Activated naive CD4-positive, alpha-beta T cell (primary cell): ENCODE measurements around the gene LRCH2.

Experiments used
- DNase-seq, 4 experiments: peaks; one replicate each; lab custom pipeline; 2025; lab: John Stamatoyannopoulos, UW

The LRCH2 gene

GRCh38 chrX:115204040-115204439, 29.9 kb downstream of the LRCH2 start:
- DNase-seq, result no peak

- no peak for DNase-seq
Observed at GRCh38 chrX:115192244-115192700, 41.6 kb downstream of the LRCH2 start.

GRCh38 chrX:115191490-115192243, 42.2 kb downstream of the LRCH2 start:
- no peak for DNase-seq

GRCh38 chrX:115190636-115191489, 43.0 kb downstream of the LRCH2 start:
- DNase-seq, result no peak

- DNase-seq, result no peak
Observed at GRCh38 chrX:115189646-115190635, 44.0 kb downstream of the LRCH2 start.

- no peak for DNase-seq
Observed at GRCh38 chrX:115189110-115189509, 44.8 kb downstream of the LRCH2 start, which contains the start of gene RBMXL3. Gene RBMXL3 (plus strand): TSS chrX:115189410. CDS start chrX:115189442, 32 bp downstream.

- DNase-seq, result no peak
Observed at GRCh38 chrX:115183980-115184379, 49.9 kb downstream of the LRCH2 start.

- DNase-seq, result no peak
Observed at GRCh38 chrX:115178473-115178872, 55.4 kb downstream of the LRCH2 start.

- DNase-seq, result no peak
Observed at GRCh38 chrX:115177932-115178331, 56.0 kb downstream of the LRCH2 start.

GRCh38 chrX:115174548-115174947, 59.3 kb downstream of the LRCH2 start:
- DNase-seq, result no peak

GRCh38 chrX:115173181-115173580, 60.7 kb downstream of the LRCH2 start:
- DNase-seq, result no peak

- no peak for DNase-seq
Observed at GRCh38 chrX:115147220-115147619, 86.7 kb downstream of the LRCH2 start.

- no peak for DNase-seq
Observed at GRCh38 chrX:115142057-115142456, 91.8 kb downstream of the LRCH2 start.

- no peak for DNase-seq
Observed at GRCh38 chrX:115138040-115138439, 95.9 kb downstream of the LRCH2 start.

- DNase-seq, result no peak
Observed at GRCh38 chrX:115134382-115134781, 99.5 kb downstream of the LRCH2 start.

- no peak for DNase-seq
Observed at GRCh38 chrX:115112411-115112810, 121.5 kb downstream of the LRCH2 start.

- no peak for DNase-seq
Observed at GRCh38 chrX:115098897-115099296, 135.0 kb downstream of the LRCH2 start.

- DNase-seq, result no peak
Observed at GRCh38 chrX:115093191-115093590, 140.7 kb downstream of the LRCH2 start.

GRCh38 chrX:115089419-115089818, 144.5 kb downstream of the LRCH2 start:
- DNase-seq, result no peak

- no peak for DNase-seq
Observed at GRCh38 chrX:115068896-115069295, 165.0 kb downstream of the LRCH2 start.

GRCh38 chrX:115067812-115068211, 166.1 kb downstream of the LRCH2 start:
- DNase-seq, result no peak

- no peak for DNase-seq
Observed at GRCh38 chrX:115065304-115065703, 168.6 kb downstream of the LRCH2 start.
